Esophagus muscularis mucosa (tissue), 4 donors: ENCODE results near the gene ZNF169. TPM values are rescaled to one million over a fixed set of nuclear protein-coding genes. Genes with fewer than 3 reads are reported as not detected.
"Not testable (repeated sequence)": the region's sequence is repeated elsewhere in the genome, so short reads cannot be mapped to it uniquely, and the experiment has no call there.

Experiments
- DNase-seq: peaks from one replicate; pipeline ENCODE4 v3.0.0-alpha.2; 2017; ENCODE audit errors: extremely low spot score
- H3K27ac ChIP-seq, 4 donors: fragments of 200-600 bp; sonication (generic); replicated peaks in 1 of 4; 1 replicate in 3 of 4; 2 replicates in 1 of 4; pipeline ENCODE4 v1.5.1; 2016 to 2019; ENCODE audit warnings: mild to moderate bottlenecking in 1 of 4
- H3K27me3 ChIP-seq, 4 donors: fragments of 200-600 bp; sonication (generic); one replicate each; pipeline versions ENCODE4 v1.5.1 to v1.6.0; 2016 to 2019
- H3K36me3 ChIP-seq, 4 donors: fragments of 200-600 bp; sonication (generic); one replicate each; pipeline ENCODE4 v1.5.1; 2016 to 2019
- H3K4me1 ChIP-seq, 4 donors: fragments of 200-600 bp; sonication (generic); one replicate each; pipeline ENCODE4 v1.5.1; 2016 to 2019
- H3K4me3 ChIP-seq, 4 donors: fragments of 200-600 bp; sonication (generic); 1 replicate in 2 of 4; 2 replicates in 2 of 4; pipeline ENCODE4 v1.5.1; 2016 to 2019; ENCODE audit warnings: mild to moderate bottlenecking in 4 of 4, moderate library complexity in 1 of 4
- H3K9me3 ChIP-seq, 4 donors: fragments of 200-600 bp; sonication (generic); 1 replicate in 3 of 4; 2 replicates in 1 of 4; pipeline ENCODE4 v1.5.1; 2016 to 2019
- EP300 ChIP-seq: sonication (generic); formaldehyde crosslinking; IDR thresholded peaks from one replicate; pipeline ENCODE4 v1.6.1; 2017; ENCODE audit warnings: antibody characterized with exemption
- POLR2A ChIP-seq: fragments of 450-650 bp; IDR thresholded peaks from one replicate; pipeline ENCODE4 v1.6.1; 2017; ENCODE audit warnings: antibody characterized with exemption, moderate library complexity, mild to moderate bottlenecking, low read depth
- POLR2AphosphoS5 ChIP-seq, 2 donors: sonication (generic); formaldehyde crosslinking; IDR thresholded peaks; one replicate each; pipeline ENCODE4 v1.6.1; 2017; ENCODE audit warnings: antibody characterized with exemption in 2 of 2
- WGBS: methylation state at CpG from one replicate; pipeline ENCODE4 v1.1.5; 2018; 5-methylcytosine and 5-hydroxymethylcytosine counted together
- intact Hi-C: fragments of 100-400 bp; cut with DNase I; formaldehyde crosslinking; loops from one replicate; pipeline ENCODE4 v1.15.1; 2023
- total RNA-seq, 4 donors: library from RNA; depleted of rRNA; stranded (reverse); fragments of >200 nt; gene quantifications; one replicate each; pipeline versions ENCODE4 v1.1.0 to v1.2.1, GENCODE V29; 2016
- TF ChIP-seq, protein P1 (sequence below), 3 experiments: fragments of 200-600 bp in 2 of 3; fragments of 450-650 bp in 1 of 3; sonication (generic) in 2 of 3; IDR thresholded peaks; one replicate each; pipeline ENCODE4 v1.5.1; 2017 to 2019; ENCODE audit warnings: antibody characterized with exemption in 3 of 3, mild to moderate bottlenecking in 2 of 3, moderate library complexity in 1 of 3

Gene ZNF169
- total RNA-seq, 4 donors from 2014 or later: 3.7 to 5.3 (median 4.3) TPM

DNA sequence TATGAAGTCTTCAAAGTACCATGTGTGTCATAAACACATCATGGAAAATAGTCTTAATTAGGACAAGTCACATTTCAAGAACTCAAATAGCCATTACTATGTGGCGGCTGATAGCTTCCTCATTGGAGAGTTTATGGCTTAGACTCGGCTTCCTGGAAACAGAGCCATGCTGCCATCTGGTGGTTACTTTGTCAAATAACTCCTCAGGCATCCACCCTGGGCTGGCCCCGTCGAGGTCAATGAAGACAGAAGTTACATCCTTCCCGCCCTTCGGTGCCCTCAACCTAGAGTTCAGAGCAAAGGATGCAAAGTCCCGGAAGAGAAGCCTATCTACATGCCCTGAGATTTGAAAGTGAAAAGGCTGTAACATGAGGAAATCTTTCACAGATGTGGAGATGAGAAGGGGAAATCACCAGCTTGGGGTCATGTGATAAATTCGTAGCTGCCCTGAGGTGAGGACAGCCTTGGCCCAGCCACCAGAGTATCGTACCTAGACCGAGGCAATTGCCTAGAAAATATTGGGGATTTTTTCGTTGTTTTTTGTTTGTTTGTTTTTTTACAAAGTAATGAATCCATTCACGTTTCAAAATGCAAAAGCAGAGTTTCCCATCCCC, 45.5 kb upstream of the ZNF169 start:
- peak; percentile 18 to 43 for TF ChIP-seq POLR2AphosphoS5 (IDR thresholded peaks at IDR 0.05)
- no peak for TF ChIP-seq EP300
- TF ChIP-seq, protein P1, sequence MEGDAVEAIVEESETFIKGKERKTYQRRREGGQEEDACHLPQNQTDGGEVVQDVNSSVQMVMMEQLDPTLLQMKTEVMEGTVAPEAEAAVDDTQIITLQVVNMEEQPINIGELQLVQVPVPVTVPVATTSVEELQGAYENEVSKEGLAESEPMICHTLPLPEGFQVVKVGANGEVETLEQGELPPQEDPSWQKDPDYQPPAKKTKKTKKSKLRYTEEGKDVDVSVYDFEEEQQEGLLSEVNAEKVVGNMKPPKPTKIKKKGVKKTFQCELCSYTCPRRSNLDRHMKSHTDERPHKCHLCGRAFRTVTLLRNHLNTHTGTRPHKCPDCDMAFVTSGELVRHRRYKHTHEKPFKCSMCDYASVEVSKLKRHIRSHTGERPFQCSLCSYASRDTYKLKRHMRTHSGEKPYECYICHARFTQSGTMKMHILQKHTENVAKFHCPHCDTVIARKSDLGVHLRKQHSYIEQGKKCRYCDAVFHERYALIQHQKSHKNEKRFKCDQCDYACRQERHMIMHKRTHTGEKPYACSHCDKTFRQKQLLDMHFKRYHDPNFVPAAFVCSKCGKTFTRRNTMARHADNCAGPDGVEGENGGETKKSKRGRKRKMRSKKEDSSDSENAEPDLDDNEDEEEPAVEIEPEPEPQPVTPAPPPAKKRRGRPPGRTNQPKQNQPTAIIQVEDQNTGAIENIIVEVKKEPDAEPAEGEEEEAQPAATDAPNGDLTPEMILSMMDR (IDR thresholded peaks at IDR 0.05): peak; percentile 82 to 87 (median 85)
- no peak for TF ChIP-seq POLR2A

DNA sequence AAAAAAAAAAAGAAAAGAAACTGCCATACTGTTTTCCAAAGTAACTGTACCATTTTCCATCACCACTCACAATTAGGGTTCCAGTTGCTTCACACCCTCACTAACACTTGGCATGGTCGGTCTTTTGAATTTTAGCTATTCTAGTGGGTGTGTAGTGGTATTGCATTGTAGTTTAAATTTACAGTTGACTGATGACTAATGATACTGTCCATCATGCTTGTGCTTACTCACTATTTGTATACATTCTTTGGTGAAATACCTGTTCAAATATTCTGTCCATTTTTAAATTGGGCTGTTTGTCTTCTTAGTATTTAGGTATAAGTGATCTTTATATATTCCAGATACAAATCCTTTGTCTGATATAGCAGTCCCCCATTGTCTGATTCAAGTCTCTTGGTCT, 36.2 kb upstream of the ZNF169 start:
- H3K9me3 ChIP-seq: peaks cover 0 to 9% (median 7%) of the 10 kb centered on the region in 4 donors
- no peaks in the 10 kb centered on the region for H3K4me1 ChIP-seq
- H3K27ac ChIP-seq: no peak overlapping the region
- intact Hi-C loops: no loop called here
- no peaks in the 10 kb centered on the region for H3K27me3 ChIP-seq
- H3K4me3 ChIP-seq: no peak overlapping the region
- TF ChIP-seq, protein P1 (IDR thresholded peaks at IDR 0.05): no peak
- TF ChIP-seq POLR2AphosphoS5 (IDR thresholded peaks at IDR 0.05) (no peak), POLR2A (no peak)
- 86% methylated on average over 1 of the region's 1 CpG for WGBS
- no peaks in the 10 kb centered on the region for H3K36me3 ChIP-seq
- DNase-seq: no peak

More for the DNA sequence above, 45.5 kb upstream of the ZNF169 start:
- 19% methylated on average over 12 of the region's 12 CpGs for WGBS
- Histone ChIP-seq H3K4me1 (peaks cover 0 to 7% (median 6%) of the 10 kb centered on the region in 4 donors), H3K36me3 (no peaks in the 10 kb centered on the region), H3K27ac (no peak overlapping the region), H3K4me3 (no peak overlapping the region), H3K27me3 (no peaks in the 10 kb centered on the region), H3K9me3 (peaks cover 0 to 7% (median 2%) of the 10 kb centered on the region in 4 donors)
- peak; percentile 95 for DNase-seq
- intact Hi-C loops: loop anchor here (1.0 to 5.0 kb wide), 3 partner anchors 148 to 531 kb away; no protein-coding TSS in a partner anchor

DNA sequence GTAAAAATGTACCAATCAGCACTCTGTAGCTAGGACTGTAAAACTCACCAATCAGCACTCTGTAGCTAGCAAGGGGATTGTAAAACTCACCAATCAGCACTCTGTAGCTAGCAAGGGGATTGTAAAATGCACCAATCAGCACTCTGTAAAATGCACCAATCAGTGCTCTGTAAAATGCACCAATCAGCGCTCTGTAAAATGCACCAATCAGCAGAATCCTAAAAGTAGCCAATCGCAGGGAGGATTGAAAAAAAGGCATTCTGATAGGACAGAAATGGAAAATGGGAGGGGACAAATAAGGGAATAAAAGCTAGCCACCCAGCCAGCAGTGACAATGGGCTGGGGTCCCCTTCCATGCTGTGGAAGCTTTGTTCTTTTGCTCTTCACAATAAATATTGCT, 33.7 kb upstream of the ZNF169 start:
- intact Hi-C loops, H3K36me3 ChIP-seq, DNase-seq, H3K27ac ChIP-seq, H3K4me1 ChIP-seq, H3K27me3 ChIP-seq, H3K4me3 ChIP-seq: not testable (repeated sequence)
- 93% methylated on average over 2 of the region's 2 CpGs for WGBS
- H3K9me3 ChIP-seq: peaks cover 0 to 15% (median 11%) of the 10 kb centered on the region in 4 donors

DNA sequence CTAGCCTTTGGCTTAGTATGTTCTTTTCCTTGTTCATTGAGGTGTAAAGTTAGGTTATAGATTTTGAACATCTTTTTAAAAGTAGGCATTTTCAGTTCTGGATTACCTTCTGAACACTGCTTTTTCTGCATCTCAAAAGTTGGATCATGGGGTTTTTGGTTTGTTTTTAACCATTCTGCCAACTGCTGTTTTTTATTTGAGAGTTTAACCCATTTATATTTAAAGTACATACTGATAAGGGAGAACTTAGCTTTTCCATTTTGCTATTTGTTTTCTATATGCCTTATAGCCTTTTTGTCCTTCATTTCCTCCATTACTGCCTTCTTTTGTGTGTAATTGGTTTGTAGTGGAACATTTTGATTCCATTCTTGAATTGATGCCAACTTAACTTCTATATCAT, 30.5 kb upstream of the ZNF169 start:
- no peak for DNase-seq
- Histone ChIP-seq H3K27ac (no peak overlapping the region), H3K9me3 (peaks cover 0 to 15% (median 11%) of the 10 kb centered on the region in 4 donors), H3K4me1 (no peaks in the 10 kb centered on the region), H3K27me3 (no peaks in the 10 kb centered on the region), H3K36me3 (no peaks in the 10 kb centered on the region), H3K4me3 (no peak overlapping the region)
- intact Hi-C loops: no loop called here
- TF ChIP-seq POLR2A (no peak), EP300 (no peak), POLR2AphosphoS5 (IDR thresholded peaks at IDR 0.05) (no peak)
- TF ChIP-seq, protein P1 (IDR thresholded peaks at IDR 0.05): no peak

DNA sequence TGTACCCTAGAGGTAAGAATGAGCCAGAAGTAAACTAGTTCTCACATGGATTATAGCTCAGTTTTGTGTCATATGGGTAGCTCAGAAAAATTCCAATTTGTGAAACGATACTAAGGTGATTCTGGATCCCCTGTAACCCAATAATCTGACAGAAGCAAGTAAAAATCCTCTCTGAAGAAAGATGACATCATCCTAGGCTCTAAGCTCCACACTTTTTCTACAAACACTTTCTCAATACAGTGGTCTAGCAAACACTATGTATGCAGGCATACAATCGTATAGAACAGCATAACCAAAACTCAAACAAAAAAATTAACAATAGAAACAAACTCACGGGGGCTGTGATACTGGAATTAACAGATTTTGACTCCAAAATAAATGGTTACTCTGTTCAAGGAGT, 26.7 kb upstream of the ZNF169 start:
- H3K4me1 ChIP-seq: peaks cover 0 to 9% (median 7%) of the 10 kb centered on the region in 4 donors
- DNase-seq: no peak
- 71% methylated on average over 3 of the region's 3 CpGs for WGBS
- H3K9me3 ChIP-seq: peaks cover 0 to 8% (median 3%) of the 10 kb centered on the region in 4 donors
- TF ChIP-seq, protein P1 (IDR thresholded peaks at IDR 0.05): no peak
- TF ChIP-seq EP300 (no peak), POLR2AphosphoS5 (IDR thresholded peaks at IDR 0.05) (no peak), POLR2A (no peak)
- H3K36me3 ChIP-seq: no peaks in the 10 kb centered on the region
- H3K4me3 ChIP-seq: no peak overlapping the region
- no peaks in the 10 kb centered on the region for H3K27me3 ChIP-seq
- H3K27ac ChIP-seq: no peak overlapping the region
- intact Hi-C loops: no loop called here

DNA sequence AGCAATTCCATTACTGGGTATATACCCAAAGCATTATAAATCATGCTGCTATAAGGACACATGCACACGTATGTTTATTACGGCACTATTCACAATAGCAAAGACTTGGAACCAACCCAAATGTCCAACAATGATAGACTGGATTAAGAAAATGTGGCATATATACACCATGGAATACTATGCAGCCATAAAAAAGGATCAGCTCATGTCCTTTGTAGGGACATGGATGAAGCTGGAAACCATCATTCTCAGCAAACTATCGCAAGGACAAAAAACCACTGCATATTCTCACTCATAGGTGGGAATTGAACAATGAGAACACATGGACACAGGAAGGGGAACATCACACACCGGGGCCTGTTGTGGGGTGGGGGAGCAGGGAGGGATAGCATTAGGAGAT, 18.0 kb upstream of the ZNF169 start:
- H3K27ac ChIP-seq, H3K9me3 ChIP-seq, H3K27me3 ChIP-seq, H3K4me1 ChIP-seq, H3K4me3 ChIP-seq, DNase-seq, H3K36me3 ChIP-seq, intact Hi-C loops: not testable (repeated sequence)
- 97% methylated on average over 4 of the region's 4 CpGs for WGBS
